Measurements from ENCODE around the gene C1orf185. TPM values are rescaled to one million over a fixed set of nuclear protein-coding genes. Genes with fewer than 3 reads are reported as not detected.

The C1orf185 gene
- total and polyA plus RNA-seq, 9 of the 15 experiments (the other 6 are each of a cell fraction or from before 2014, with no cell fraction given): not detected

GRCh38 chr1:51165540-51165939, 63.5 kb downstream of the C1orf185 start (continued):
- TF ChIP-seq GMEB1 (CRISPR knock-in tag; IDR thresholded peaks at IDR 0.05) (no peak), MLX (CRISPR knock-in tag; conservative IDR thresholded peaks at IDR 0.05) (no peak), ZBTB8A (IDR thresholded peaks at IDR 0.05; ENCODE audit: partially characterized antibody) (no peak), NFXL1 (CRISPR knock-in tag; IDR thresholded peaks at IDR 0.05) (no peak)
- TF ChIP-seq, protein P1, sequence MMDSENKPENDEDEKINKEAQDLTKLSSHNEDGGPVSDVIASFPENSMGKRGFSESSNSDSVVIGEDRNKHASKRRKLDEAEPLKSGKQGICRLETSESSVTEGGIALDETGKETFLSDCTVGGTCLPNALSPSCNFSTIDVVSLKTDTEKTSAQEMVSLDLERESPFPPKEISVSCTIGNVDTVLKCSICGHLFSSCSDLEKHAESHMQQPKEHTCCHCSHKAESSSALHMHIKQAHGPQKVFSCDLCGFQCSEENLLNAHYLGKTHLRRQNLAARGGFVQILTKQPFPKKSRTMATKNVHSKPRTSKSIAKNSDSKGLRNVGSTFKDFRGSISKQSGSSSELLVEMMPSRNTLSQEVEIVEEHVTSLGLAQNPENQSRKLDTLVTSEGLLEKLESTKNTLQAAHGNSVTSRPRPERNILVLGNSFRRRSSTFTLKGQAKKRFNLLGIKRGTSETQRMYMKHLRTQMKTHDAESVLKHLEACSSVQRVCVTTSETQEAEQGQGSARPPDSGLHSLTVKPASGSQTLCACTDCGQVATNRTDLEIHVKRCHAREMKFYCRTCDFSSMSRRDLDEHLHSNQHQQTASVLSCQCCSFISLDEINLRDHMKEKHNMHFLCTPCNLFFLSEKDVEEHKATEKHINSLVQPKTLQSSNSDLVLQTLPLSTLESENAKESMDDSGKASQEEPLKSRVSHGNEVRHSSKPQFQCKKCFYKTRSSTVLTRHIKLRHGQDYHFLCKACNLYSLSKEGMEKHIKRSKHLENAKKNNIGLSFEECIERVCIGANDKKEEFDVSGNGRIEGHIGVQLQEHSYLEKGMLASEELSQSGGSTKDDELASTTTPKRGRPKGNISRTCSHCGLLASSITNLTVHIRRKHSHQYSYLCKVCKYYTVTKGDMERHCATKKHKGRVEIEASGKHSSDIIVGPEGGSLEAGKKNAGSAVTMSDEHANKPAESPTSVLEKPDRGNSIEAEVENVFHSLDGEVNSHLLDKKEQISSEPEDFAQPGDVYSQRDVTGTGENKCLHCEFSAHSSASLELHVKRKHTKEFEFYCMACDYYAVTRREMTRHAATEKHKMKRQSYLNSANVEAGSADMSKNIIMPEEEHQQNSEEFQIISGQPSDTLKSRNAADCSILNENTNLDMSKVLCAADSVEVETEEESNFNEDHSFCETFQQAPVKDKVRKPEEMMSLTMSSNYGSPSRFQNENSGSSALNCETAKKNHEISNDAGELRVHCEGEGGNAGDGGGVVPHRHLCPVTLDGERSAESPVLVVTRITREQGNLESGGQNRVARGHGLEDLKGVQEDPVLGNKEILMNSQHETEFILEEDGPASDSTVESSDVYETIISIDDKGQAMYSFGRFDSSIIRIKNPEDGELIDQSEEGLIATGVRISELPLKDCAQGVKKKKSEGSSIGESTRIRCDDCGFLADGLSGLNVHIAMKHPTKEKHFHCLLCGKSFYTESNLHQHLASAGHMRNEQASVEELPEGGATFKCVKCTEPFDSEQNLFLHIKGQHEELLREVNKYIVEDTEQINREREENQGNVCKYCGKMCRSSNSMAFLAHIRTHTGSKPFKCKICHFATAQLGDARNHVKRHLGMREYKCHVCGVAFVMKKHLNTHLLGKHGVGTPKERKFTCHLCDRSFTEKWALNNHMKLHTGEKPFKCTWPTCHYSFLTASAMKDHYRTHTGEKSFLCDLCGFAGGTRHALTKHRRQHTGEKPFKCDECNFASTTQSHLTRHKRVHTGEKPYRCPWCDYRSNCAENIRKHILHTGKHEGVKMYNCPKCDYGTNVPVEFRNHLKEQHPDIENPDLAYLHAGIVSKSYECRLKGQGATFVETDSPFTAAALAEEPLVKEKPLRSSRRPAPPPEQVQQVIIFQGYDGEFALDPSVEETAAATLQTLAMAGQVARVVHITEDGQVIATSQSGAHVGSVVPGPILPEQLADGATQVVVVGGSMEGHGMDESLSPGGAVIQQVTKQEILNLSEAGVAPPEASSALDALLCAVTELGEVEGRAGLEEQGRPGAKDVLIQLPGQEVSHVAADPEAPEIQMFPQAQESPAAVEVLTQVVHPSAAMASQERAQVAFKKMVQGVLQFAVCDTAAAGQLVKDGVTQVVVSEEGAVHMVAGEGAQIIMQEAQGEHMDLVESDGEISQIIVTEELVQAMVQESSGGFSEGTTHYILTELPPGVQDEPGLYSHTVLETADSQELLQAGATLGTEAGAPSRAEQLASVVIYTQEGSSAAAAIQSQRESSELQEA (IDR thresholded peaks at IDR 0.05; ENCODE audit: low read depth): no peak

All from K562 (cell line).